Measurements from ENCODE around the gene EPB42. TPM values are rescaled to one million over a fixed set of nuclear protein-coding genes. Genes with fewer than 3 reads are reported as not detected.
"Not testable (repeated sequence)": the region's sequence is repeated elsewhere in the genome, so short reads cannot be mapped to it uniquely, and the experiment has no call there.

Gene EPB42
- polyA plus RNA-seq, 1 donor (not counting 4 experiments of a cell fraction or from before 2014, with no cell fraction given), result not detected

GRCh38 chr15:43175656-43176309 is 45.0 kb downstream of the EPB42 start:
- H3K4me3 ChIP-seq (ENCODE audit: control insufficient read depth in 2 of 3, extremely low read depth in 1 of 3, insufficient read depth in 2 of 3, low read depth in 1 of 3, low read length in 3 of 3); H2AFZ ChIP-seq (ENCODE audit: control insufficient read depth, low read length); H4K20me1 ChIP-seq (ENCODE audit: control insufficient read depth, extremely low read depth, insufficient read depth, low read length); H3K27ac ChIP-seq (ENCODE audit: control insufficient read depth, insufficient read depth, low read length); H3K79me2 ChIP-seq (ENCODE audit: control insufficient read depth, insufficient read depth, low read length); H3K9me1 ChIP-seq (ENCODE audit: control insufficient read depth, extremely low read depth, insufficient read depth, low read length); H3K9me3 ChIP-seq (ENCODE audit: control insufficient read depth, low read depth, low read length); FAIRE-seq; DNase-seq (ENCODE audit: low read depth, low spot score); H3K4me2 ChIP-seq (ENCODE audit: control insufficient read depth, extremely low read depth, insufficient read depth, low read depth, low read length); H3K9ac ChIP-seq (ENCODE audit: control insufficient read depth, extremely low read depth, insufficient read depth, low read length); dilution Hi-C loops (cut with MboI; ENCODE audit: extremely low pct_ligation_motif_present, low sequenced_read_pairs); H3K36me3 ChIP-seq (ENCODE audit: control insufficient read depth in 2 of 2, extremely low read depth in 1 of 2, insufficient read depth in 2 of 2, low read length in 2 of 2); H3K27me3 ChIP-seq (ENCODE audit: control insufficient read depth, extremely low read depth, insufficient read depth, low read length); H3K4me1 ChIP-seq (ENCODE audit: control insufficient read depth, extremely low read depth, insufficient read depth, low read length): not testable (repeated sequence)

GRCh38 chr15:43169888-43170287 is 50.9 kb downstream of the EPB42 start:
- H3K9me1 ChIP-seq (ENCODE audit: control insufficient read depth, extremely low read depth, insufficient read depth, low read length), result no peaks in the 10 kb centered on the region
- H2AFZ ChIP-seq (ENCODE audit: control insufficient read depth, low read length), result no peak overlapping the region
- H3K36me3 ChIP-seq (ENCODE audit: control insufficient read depth in 2 of 2, extremely low read depth in 1 of 2, insufficient read depth in 2 of 2, low read length in 2 of 2), result no peaks in the 10 kb centered on the region
- no peak overlapping the region for H3K9ac ChIP-seq (ENCODE audit: control insufficient read depth, extremely low read depth, insufficient read depth, low read length)
- no peak overlapping the region for H3K4me3 ChIP-seq (ENCODE audit: control insufficient read depth in 2 of 3, extremely low read depth in 1 of 3, insufficient read depth in 2 of 3, low read depth in 1 of 3, low read length in 3 of 3)
- no peak for DNase-seq (ENCODE audit: low read depth, low spot score)
- H4K20me1 ChIP-seq (ENCODE audit: control insufficient read depth, extremely low read depth, insufficient read depth, low read length), result no peaks in the 10 kb centered on the region
- dilution Hi-C loops (cut with MboI; ENCODE audit: extremely low pct_ligation_motif_present, low sequenced_read_pairs), result no loop called here
- no peaks in the 10 kb centered on the region for H3K9me3 ChIP-seq (ENCODE audit: control insufficient read depth, low read depth, low read length)
- no peak for TF ChIP-seq EZH2 (IDR thresholded peaks at IDR 0.05; ENCODE audit: low read length)
- no peak for TF ChIP-seq CTCF (optimal IDR thresholded peaks at IDR 0.05 in 1 of 3, IDR thresholded peaks at IDR 0.05 in 1 of 3, conservative IDR thresholded peaks at IDR 0.05 in 1 of 3; ENCODE audit: extremely low read depth in 1 of 3, insufficient read depth in 2 of 3, low read length in 3 of 3)
- no peak overlapping the region for H3K4me2 ChIP-seq (ENCODE audit: control insufficient read depth, extremely low read depth, insufficient read depth, low read depth, low read length)
- no peaks in the 10 kb centered on the region for H3K27me3 ChIP-seq (ENCODE audit: control insufficient read depth, extremely low read depth, insufficient read depth, low read length)
- H3K79me2 ChIP-seq (ENCODE audit: control insufficient read depth, insufficient read depth, low read length), result no peaks in the 10 kb centered on the region
- H3K27ac ChIP-seq (ENCODE audit: control insufficient read depth, insufficient read depth, low read length), result no peak overlapping the region
- no peak for FAIRE-seq
- peaks cover 17% of the 10 kb centered on the region for H3K4me1 ChIP-seq (ENCODE audit: control insufficient read depth, extremely low read depth, insufficient read depth, low read length)
